ENCODE measurements around the gene VPS13D.

VPS13D gene

GRCh38 chr1:12410351-12410750, 180.5 kb downstream of the VPS13D start:
- DNase-seq = no peak

GRCh38 chr1:12411098-12411497, 181.3 kb downstream of the VPS13D start:
- DNase-seq = no peak

- no peak for DNase-seq
These were observed 181.9 kb downstream of the VPS13D start for GRCh38 chr1:12411747-12412146.

GRCh38 chr1:12412439-12412838, 182.6 kb downstream of the VPS13D start:
- no peak for DNase-seq

GRCh38 chr1:12413664-12414410, 184.0 kb downstream of the VPS13D start:
- no peak for DNase-seq

- DNase-seq = no peak
These were observed 184.7 kb downstream of the VPS13D start for GRCh38 chr1:12414444-12415018.

- DNase-seq = no peak
These were observed 185.2 kb downstream of the VPS13D start for GRCh38 chr1:12415038-12415466.

- no peak for DNase-seq
These were observed 186.3 kb downstream of the VPS13D start for GRCh38 chr1:12416101-12416500.

GRCh38 chr1:12416744-12417143, 186.9 kb downstream of the VPS13D start:
- no peak for DNase-seq

- no peak for DNase-seq
These were observed 187.6 kb downstream of the VPS13D start for GRCh38 chr1:12417389-12417788.

GRCh38 chr1:12420171-12420570, 190.3 kb downstream of the VPS13D start:
- no peak for DNase-seq

GRCh38 chr1:12422488-12422887, 192.7 kb downstream of the VPS13D start:
- DNase-seq = no peak

GRCh38 chr1:12424087-12424529, 194.3 kb downstream of the VPS13D start:
- DNase-seq = no peak

GRCh38 chr1:12424793-12425192, 195.0 kb downstream of the VPS13D start:
- DNase-seq = no peak

GRCh38 chr1:12426030-12426429, 196.2 kb downstream of the VPS13D start:
- no peak for DNase-seq

- DNase-seq = no peak
These were observed 198.5 kb downstream of the VPS13D start for GRCh38 chr1:12428334-12428733.

- no peak for DNase-seq
These were observed 200.7 kb downstream of the VPS13D start for GRCh38 chr1:12430525-12430924.

GRCh38 chr1:12432897-12433296, 203.1 kb downstream of the VPS13D start:
- DNase-seq = no peak

- DNase-seq = no peak
These were observed 203.7 kb downstream of the VPS13D start for GRCh38 chr1:12433323-12434053.

GRCh38 chr1:12434174-12434573, 204.3 kb downstream of the VPS13D start:
- peak; percentile 68 for DNase-seq

- DNase-seq = no peak
These were observed 204.9 kb downstream of the VPS13D start for GRCh38 chr1:12434686-12435085.

GRCh38 chr1:12435639-12436344, 206.0 kb downstream of the VPS13D start:
- DNase-seq = no peak

- no peak for DNase-seq
These were observed 206.5 kb downstream of the VPS13D start for GRCh38 chr1:12436345-12436658.

Data from activated CD8-positive, alpha-beta memory T cell treated with anti-CD3 and anti-CD28 coated beads, Interleukin-2, amount 50 U/mL, for 4 hours (primary cell).